KG1 (cell line): ENCODE measurements around the gene ADAMTSL3.
"Not testable (repeated sequence)": the region's sequence is repeated elsewhere in the genome, so short reads cannot be mapped to it uniquely, and the experiment has no call there.

Source experiments
- DNase-seq: peaks from one replicate; lab custom pipeline; 2025; lab: John Stamatoyannopoulos, UW

The ADAMTSL3 gene

GRCh38 chr15:83927704-83928391 is 273.9 kb downstream of the ADAMTSL3 start:
- no peak for DNase-seq

GRCh38 chr15:83928392-83928734 is 274.4 kb downstream of the ADAMTSL3 start:
- DNase-seq, result no peak

- no peak for DNase-seq
Observed at GRCh38 chr15:83928878-83929418, 275.0 kb downstream of the ADAMTSL3 start.

- DNase-seq, result no peak
Observed at GRCh38 chr15:83929619-83930018, 275.7 kb downstream of the ADAMTSL3 start.

- DNase-seq, result no peak
Observed at GRCh38 chr15:83930392-83931212, 276.7 kb downstream of the ADAMTSL3 start.

GRCh38 chr15:83935774-83936173 is 281.9 kb downstream of the ADAMTSL3 start:
- DNase-seq, result no peak

GRCh38 chr15:83940136-83940535 is 286.2 kb downstream of the ADAMTSL3 start:
- no peak for DNase-seq

- no peak for DNase-seq
Observed at GRCh38 chr15:83943043-83943442, 289.1 kb downstream of the ADAMTSL3 start.

- no peak for DNase-seq
Observed at GRCh38 chr15:83943849-83944404, 290.0 kb downstream of the ADAMTSL3 start.

- DNase-seq, result no peak
Observed at GRCh38 chr15:83947156-83947555, 293.2 kb downstream of the ADAMTSL3 start.

- DNase-seq, result no peak
Observed at GRCh38 chr15:83954506-83954905, 300.6 kb downstream of the ADAMTSL3 start.

- DNase-seq, result no peak
Observed at GRCh38 chr15:83955806-83956265, 301.9 kb downstream of the ADAMTSL3 start.

GRCh38 chr15:83956887-83957286 is 303.0 kb downstream of the ADAMTSL3 start:
- no peak for DNase-seq

GRCh38 chr15:83959477-83959876 is 305.6 kb downstream of the ADAMTSL3 start:
- no peak for DNase-seq

GRCh38 chr15:83960192-83960829 is 306.4 kb downstream of the ADAMTSL3 start:
- no peak for DNase-seq

- no peak for DNase-seq
Observed at GRCh38 chr15:83961311-83961710, 307.4 kb downstream of the ADAMTSL3 start.

GRCh38 chr15:83964967-83965366 is 311.0 kb downstream of the ADAMTSL3 start:
- not testable (repeated sequence) for DNase-seq

GRCh38 chr15:83970295-83970890 is 316.5 kb downstream of the ADAMTSL3 start:
- DNase-seq, result no peak

GRCh38 chr15:83971992-83972391 is 318.1 kb downstream of the ADAMTSL3 start:
- DNase-seq, result no peak

GRCh38 chr15:83973816-83974215 is 319.9 kb downstream of the ADAMTSL3 start:
- DNase-seq, result no peak

- DNase-seq, result no peak
Observed at GRCh38 chr15:83977992-83978391, 324.1 kb downstream of the ADAMTSL3 start.

GRCh38 chr15:83978588-83978987 is 324.7 kb downstream of the ADAMTSL3 start:
- no peak for DNase-seq
